Fibroblast of mammary gland (primary cell): ENCODE measurements around the gene RYR2.

Source experiments
- DNase-seq: peaks from one replicate; pipeline ENCODE4 v3.0.0-alpha.2; 2010; ENCODE audit warnings: low read depth
- H3K4me3 ChIP-seq: 2 replicates; pipeline ENCODE4 v1.5.1; 2011; ENCODE audit warnings: low read depth, mild to moderate bottlenecking, low read length, moderate library complexity; ENCODE audit not compliant: control insufficient read depth
- CTCF ChIP-seq: conservative IDR thresholded peaks from 2 replicates; pipeline ENCODE4 v1.5.1; 2011; ENCODE audit warnings: low read depth, low read length, inconsistent platforms; ENCODE audit not compliant: control insufficient read depth, insufficient read depth

Gene RYR2

GRCh38 chr1:237249120-237249519 lies 207.1 kb downstream of the RYR2 start:
- TF ChIP-seq CTCF: no peak
- DNase-seq: no peak

DNA sequence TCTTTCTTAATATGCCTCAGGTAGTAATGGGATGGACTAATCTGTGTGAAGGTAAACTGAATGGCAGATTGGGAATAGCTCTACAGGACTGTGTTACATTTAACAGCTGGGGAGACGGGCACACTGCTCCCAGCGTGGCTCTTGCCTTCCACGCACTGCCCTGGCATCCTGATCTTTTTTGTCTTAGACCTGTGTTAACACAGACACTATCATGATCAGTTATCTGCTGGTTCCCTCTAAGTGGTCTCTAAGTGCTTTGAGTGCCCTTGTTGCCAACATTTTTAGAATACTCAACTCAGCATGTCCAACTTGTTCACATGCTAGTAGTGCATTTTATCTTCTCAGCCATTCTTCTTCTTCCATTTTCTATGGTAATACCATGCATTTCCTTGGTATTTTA lies 208.1 kb downstream of the RYR2 start:
- no peak for DNase-seq
- TF ChIP-seq CTCF: no peak
- H3K4me3 ChIP-seq: no peak overlapping the region

More at GRCh38 chr1:237249120-237249519, 207.1 kb downstream of the RYR2 start:
- H3K4me3 ChIP-seq: no peak overlapping the region

- TF ChIP-seq CTCF: no peak
- no peak for DNase-seq
- no peak overlapping the region for H3K4me3 ChIP-seq
Observed at GRCh38 chr1:237255071-237255470, 213.1 kb downstream of the RYR2 start.

GRCh38 chr1:237258871-237259270 lies 216.9 kb downstream of the RYR2 start:
- no peak overlapping the region for H3K4me3 ChIP-seq
- DNase-seq: no peak
- TF ChIP-seq CTCF: no peak

GRCh38 chr1:237261198-237261597 lies 219.2 kb downstream of the RYR2 start:
- TF ChIP-seq CTCF: no peak
- no peak overlapping the region for H3K4me3 ChIP-seq
- no peak for DNase-seq

DNA sequence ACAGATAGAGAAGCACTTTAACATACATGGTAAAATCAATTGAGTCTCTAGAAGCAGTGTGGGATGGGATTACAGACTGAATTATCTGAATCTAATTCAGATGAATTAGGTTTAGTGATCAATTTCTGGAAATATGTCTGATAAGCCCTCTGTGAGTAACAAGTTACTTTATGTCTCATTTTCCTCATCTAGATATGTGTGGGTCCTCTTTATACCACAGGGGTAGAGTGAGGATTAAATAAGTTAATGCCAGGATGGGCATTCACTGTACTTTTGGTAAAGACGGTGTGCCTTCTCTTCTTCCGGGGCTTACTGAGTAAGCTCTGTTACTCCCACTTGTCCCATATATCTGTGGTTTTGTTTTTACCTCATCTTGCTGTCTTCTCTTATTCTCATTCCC lies 225.8 kb downstream of the RYR2 start:
- no peak overlapping the region for H3K4me3 ChIP-seq
- no peak for TF ChIP-seq CTCF
- DNase-seq: no peak

- DNase-seq: no peak
- H3K4me3 ChIP-seq: no peak overlapping the region
- no peak for TF ChIP-seq CTCF
Observed at GRCh38 chr1:237269938-237270337, 228.0 kb downstream of the RYR2 start.
